ENCODE results near the gene EXOC4.
"Not testable (repeated sequence)": the region's sequence is repeated elsewhere in the genome, so short reads cannot be mapped to it uniquely, and the experiment has no call there.

The EXOC4 gene

DNA sequence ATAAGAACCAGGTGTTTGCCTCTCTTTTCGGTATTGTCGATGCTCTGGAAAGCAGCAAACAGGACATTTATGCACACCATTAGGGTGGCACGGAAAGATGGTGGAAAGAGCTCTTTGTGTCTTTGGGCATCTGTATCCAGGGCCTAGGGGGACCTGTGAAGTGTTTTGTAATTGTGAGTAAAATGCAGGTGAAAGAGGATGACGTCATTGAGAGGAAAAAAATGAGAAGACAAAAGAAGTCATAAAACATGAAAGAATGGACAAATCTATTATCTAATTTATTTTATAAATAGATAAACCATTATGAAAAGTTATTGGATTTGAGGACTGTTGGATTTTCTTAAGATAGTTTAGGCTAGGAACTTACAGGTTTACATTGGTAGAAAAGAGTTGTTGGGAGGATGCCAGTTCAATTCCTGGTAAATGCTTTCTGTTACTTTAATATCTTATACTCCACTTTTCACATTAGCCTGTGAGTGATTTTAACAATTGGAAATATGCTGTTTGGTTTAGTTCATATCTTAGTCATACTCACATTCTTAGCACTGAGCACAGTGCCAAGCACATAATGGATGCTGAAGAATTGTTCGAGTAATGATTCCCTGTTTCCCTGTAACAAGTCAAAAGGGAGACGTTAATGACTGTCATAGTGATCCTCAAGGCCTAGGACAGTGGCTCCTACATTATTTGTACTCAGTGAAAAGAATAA, 62.6 kb downstream of the EXOC4 start:
- DNase-seq (ENCODE audit: low spot score): no peak

DNA sequence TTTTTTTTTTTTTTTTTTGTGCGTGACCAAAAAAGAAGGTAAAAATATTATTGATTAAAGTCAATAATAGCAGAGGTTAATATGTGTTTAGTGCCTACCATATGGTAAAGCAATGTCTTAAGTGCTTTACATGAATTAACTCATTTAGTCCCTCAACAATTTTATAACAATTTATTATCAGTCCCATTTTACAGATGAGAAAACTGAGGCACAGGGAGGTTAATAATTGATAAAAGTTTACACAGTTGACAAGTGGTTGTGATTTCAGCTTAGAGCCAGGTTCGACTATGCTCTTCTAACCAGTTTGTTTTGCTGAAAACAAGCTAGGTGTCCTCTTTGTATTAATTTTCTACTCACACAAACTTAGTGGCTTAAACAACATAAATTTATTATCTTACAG, 67.0 kb downstream of the EXOC4 start:
- DNase-seq (ENCODE audit: low spot score): no peak

DNA sequence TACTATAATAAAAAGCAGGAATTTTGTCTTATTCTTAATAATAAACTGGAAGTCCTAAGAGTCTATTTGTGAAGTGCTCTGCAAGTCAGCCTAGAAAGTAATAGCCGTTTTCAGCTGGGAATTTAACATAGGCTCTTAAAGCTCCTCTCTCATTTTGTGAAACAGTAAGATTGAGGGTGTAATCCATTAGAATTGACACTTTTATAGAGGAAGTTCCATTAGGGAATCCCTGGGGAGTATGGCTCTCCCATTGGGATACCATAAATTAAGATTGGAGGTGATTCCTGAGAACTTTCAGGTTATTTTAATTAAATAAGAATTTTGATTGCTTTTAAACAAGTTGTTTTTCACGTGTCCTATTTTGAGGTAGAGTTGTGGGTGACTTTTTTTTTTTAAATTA, 68.0 kb downstream of the EXOC4 start:
- no peak for DNase-seq (ENCODE audit: low spot score)

DNA sequence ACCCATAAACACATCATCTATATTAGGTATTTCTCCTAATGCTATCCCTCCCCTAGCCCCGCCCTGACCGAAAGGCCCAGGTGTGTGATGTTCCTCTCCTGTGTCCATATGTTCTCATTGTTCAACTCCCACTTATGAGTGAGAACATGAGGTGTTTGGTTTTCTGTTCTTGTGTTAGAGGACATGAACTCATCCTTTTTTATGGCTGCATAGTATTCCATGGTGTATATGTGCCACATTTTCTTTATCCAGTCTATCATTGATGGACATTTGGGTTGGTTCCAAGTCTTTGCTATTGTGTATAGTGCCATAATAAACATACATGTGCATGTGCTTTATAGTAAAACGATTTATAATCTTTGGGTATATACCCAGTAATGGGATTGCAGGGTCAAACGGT, 68.5 kb downstream of the EXOC4 start:
- DNase-seq (ENCODE audit: low spot score): not testable (repeated sequence)

DNA sequence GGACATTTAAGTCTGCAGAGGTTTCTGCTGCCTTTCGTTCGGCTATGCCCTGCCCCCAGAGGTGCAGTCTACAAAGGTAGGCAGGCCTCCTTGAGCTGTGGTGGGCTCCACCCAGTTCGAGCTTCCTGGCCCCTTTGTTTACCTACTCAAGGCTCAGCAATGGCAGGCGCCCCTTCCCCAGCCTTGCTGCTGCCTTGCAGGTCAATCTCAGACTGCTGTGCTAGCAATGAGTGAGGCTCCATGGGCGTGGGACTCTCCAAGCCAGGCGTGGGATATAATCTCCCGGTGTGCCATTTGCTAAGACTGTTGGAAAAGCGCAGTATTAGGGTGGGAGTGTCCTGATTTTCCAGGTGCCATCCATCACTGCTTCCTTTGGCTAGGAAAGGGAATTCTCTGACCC, 73.9 kb downstream of the EXOC4 start:
- not testable (repeated sequence) for DNase-seq (ENCODE audit: low spot score)

DNA sequence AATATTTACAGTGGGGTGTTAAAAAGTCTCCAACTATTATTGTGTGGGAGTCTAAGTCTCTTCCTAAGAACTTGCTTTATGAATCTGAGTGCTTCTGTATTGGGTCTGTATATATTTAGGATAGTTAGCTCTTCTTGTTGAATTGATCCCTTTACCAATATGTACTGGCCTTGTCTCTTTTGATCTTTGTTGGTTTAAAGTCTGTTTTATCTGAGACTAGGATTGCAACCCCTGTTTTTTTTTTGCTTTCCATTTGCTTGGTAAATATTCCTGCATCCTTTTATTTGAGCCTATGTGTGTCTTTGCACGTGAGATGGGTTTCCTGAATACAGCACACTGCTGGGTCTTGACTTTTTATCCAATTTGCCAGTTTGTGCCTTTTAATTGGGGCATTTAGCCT, 75.1 kb downstream of the EXOC4 start:
- not testable (repeated sequence) for DNase-seq (ENCODE audit: low spot score)

DNA sequence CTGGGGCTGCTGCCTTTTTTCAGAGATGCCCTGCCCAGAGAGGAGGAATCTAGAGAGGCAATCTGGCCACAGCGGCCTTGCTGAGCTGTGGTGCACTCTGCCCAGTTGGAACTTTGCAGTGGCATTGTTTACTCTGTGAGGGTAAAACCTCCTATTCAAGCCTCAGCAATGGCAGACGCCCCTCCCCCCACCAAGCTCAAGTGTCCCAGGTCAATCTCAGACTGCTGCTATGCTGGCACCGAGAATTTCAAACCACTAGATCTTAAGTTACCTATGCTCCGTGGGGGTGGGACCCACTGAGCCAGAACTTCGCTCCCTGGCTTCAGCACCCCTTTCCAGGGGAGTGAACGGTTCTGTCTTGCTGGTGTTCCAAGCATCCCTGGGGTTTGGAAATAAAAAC, 77.2 kb downstream of the EXOC4 start:
- no peak for DNase-seq (ENCODE audit: low spot score)

DNA sequence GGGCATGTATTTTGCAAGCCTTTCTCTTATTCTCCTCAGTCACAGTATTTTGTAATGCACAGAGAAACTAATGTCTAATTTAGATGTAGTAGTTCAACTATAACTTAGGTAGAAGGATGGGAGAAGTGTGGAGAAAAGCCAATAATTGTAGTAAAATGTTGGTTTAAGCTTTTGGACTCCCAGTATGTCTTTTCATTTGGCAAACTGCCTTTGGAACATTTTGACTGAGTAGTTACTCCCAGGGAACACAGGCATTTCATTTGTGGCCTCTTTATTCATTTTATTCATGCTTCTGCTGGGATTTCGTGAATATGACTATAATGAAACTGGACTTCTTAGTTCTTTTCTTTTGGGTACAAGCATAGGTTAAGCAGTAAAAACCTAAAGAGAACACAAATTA, 79.0 kb downstream of the EXOC4 start:
- peak; percentile 11 for DNase-seq (ENCODE audit: low spot score)

DNA sequence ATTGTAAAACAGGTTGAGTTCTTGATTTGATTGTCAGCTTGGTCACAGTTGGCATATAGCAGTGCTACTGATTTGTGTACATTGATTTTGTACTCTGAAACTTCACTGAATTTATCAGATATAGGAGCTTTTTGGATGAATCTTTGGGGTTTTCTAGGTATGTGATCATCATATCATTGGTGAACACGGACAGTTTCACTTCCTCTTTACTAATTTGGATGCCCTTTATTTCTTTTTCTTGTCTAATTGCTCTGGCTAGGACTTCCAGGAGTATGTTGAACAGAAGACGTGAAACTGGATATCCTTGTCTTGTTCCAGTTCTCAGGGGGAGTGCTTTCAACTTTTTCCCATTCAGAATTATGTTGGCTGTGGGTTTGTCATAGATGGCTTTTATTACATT, 86.9 kb downstream of the EXOC4 start:
- DNase-seq (ENCODE audit: low spot score): no peak

DNA sequence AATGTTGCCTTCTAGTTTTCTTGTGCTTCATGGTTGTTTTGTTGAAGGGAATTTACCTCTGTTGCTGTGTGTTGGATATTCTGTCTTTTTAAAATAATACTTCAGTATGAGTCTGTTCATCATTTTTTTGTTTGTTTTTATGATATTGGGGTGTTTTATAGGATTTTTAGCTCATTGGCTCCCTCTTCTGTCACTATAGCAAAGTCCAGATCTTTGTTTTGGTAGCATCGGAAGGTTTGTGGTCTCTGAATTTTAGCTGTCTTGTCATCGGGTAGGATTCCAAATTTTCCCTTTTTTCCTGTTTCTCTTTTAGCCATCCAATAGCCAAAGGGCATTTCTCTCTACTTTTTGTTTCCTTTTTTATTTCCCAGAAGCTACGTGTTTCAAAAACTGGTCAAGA, 91.4 kb downstream of the EXOC4 start:
- DNase-seq (ENCODE audit: low spot score): no peak

DNA sequence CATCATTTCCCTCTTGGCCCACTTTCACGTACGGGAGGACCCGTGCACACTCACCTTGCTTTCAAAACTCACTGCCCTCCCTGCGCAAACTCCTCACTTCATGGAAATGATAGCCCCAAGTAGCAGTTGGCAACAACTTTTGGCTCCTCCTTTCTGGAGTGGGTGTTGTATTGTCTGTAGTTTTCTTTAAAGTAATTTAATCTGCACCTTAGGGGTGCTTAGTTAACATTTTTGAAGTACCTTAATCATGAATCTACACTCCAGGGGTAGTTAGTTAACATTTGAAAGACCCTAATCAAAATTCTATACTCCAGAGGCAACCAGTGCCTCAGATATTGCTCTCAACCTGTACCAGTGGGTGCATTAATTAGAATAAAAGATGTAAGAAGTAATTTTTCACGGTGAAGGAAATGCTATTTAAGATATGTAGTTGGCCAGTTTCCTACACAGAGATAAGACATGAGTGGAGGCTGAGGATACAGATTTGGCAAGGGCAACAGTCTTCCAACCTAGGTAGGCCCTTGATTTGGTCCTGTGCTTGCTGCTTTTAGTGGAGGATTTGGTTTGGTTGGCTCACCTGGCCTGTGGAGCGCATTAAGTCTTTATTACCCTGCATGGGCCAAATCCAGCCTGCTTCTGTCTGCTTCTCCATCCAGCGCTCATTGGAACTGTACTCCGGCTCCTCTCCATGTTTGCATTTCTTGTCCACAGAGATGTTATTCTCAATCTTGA, 93.0 kb downstream of the EXOC4 start:
- no peak for DNase-seq (ENCODE audit: low spot score)

DNA sequence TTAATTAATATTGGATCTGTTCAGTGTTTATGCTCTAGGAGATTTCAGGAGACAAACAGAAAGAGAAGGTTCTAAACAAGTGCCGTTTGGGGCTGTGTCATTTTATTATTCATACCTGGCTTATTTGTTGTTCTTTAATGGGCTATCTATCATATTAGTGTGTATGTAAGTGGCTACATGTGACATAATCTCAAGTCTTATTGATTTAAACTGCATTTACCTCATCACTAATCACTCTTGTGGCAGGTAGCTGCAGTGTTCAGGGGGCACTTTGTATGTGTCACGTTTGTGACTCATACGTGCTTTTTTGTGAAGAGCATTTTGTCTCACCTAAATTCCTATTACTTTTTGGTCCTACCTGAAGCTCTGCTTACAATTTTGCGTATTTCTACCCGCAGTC, 95.4 kb downstream of the EXOC4 start:
- no peak for DNase-seq (ENCODE audit: low spot score)

DNA sequence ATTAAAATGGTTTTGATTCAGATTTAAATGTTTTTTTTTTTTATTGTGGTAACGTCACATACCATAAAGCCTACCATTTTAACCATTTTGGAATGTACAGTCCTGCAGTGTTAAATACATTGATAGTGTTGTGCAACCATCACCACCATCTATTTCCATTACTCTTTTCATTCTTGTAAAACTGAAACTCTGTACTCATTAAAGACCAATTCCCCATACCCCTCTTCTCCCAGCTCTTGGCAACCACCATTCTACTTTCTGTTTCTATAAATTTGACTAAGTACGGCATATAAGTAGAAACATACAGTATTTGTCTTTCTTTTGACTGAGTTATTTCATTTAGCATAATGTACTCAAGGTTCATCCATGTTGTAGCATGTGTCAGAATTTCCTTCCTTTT, 96.2 kb downstream of the EXOC4 start:
- no peak for DNase-seq (ENCODE audit: low spot score)

DNA sequence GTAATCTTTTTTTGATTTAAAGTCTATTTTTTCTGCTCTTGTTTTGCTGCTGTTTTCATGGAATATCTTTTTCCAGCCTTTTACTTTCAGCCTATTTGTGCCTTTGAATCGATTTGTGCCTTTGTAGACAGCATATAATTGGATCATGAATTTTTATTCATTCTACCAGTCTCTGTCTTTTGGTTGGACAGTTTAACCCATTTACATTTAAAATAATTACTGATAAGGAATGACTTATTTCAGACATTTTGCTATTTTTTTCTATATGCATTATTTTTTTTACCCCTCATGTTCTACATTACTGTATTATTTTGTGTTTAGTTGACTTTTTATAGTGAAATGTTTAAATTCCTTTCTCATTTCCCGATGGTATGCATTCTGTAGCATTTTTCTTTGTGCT, 99.6 kb downstream of the EXOC4 start:
- no peak for DNase-seq (ENCODE audit: low spot score)

DNA sequence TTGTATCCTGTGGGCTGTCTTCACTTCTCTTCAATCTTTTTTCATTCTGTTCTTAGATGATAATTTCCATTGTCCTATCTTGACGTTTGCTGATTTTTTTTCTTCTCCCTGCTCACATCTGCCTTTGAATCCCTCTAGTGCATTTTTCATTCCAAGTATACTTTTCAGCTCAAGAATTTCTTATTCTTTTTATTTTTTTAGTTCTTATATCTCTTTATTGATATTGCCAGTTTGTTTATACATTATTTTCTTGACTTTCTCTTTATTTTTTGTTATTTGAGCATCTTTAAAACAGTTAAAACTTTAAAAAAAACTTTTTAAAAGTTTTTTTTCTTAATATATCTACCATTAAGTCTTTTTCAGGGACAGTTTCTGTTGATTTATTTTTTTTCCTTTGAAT, 100.9 kb downstream of the EXOC4 start:
- no peak for DNase-seq (ENCODE audit: low spot score)

DNA sequence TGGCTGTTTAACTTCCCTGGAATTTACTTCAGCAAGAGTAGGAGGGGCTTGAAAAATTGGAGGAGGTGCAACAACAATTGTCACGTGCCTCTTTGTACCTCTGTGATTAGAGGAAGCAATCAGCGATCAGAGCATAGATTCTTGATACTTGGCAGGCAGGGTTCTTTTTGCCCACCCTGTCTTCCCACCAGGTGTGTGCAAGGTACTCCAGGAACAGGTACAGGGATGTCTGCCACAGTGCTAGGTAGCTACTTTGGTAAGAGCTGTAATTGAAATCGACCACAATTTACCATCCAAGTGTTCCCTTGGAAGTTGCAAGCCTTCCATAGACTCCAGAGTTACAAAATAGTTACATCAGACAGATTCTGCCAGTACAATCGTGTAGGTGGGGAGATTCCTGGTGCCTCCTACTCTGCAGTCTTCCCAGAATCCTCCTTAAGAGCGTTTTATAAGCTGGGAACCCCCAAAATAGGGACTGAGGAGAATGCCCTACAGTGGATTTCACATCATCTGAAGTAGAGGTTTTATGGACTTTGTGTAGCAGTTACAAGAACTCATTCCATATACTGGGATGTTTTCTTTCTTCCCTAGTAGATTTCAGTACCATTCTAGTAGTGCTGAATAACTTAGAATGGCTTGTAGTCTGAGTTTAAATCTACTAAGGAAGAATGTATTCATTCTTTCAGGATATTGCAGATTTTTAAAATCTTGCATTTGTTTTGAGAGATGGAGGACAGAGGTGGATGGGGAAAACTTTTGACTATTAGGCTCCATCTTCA, 101.9 kb downstream of the EXOC4 start:
- no peak for DNase-seq (ENCODE audit: low spot score)

DNA sequence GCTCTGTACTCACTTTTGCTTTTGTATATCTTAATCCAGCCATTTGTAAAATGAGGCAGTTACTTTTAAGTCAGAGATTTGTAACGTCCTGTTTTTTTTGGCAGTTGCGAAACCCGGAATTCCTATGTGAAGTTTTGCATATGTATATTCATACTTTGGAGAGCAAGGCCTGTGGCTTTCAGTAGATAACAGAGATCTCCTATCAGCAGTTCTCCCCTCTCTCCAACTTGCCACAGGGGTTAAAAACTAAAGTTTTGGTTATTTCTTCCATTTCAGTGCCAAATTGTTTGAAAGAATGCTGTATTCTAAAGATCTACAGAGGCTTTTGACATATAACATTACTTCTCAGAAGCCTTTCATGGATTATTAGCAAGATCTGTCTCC, 102.4 kb downstream of the EXOC4 start:
- DNase-seq (ENCODE audit: low spot score): no peak

DNA sequence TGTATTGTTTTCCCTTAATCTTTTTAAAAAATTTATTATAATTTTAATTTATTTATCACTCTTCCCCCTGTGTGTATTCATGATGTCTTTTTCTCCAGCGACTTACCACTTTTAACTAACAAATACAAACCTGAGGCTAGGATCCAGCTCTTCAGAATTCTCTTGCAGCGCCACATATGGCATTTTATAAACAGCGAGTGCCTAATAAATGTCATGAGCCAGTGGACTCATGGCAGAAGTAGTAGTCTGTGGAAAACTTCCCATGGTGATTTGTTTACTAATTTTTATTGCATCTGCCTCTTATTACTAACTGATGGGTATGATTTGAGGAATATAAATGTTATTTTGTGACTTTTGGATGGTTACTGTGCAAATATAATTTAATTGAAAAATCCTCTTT, 102.9 kb downstream of the EXOC4 start:
- DNase-seq (ENCODE audit: low spot score): no peak

DNA sequence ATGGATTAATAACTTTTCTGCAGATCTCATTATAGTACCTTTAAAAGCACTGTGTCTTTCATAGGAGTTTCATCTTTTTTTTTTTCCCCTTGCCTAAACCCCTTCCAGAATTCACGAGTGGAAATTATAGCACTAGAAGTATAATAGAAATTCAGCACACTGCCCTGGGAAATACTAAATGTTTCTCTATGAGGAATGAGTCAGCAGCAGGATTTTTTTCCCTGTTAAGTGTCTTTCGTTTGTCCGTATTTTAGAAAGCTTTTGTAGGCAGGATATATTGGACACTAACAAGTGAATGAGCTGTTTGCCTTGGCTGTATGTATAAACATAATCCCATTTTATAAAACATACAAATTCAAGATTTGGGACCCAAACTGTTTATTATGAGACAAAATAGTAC, 105.8 kb downstream of the EXOC4 start:
- DNase-seq (ENCODE audit: low spot score): no peak

DNA sequence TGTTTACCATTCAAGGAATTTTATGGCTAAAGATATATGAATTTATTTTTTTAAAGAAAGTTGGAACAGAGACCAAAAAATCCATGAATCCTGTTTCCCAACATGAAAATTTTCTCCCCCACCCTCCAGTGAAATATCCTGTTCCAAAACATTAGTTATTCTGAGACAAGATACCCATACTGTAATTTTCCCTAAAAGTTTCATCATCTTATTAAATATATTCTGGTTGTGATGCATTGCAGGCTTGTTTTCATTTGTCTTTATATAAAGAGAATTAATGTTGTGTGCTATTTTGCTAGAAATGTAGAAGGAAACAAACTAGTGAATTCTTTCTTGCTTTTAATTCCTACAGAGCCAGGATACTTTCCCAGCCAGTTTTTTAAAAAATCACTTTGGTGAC, 106.6 kb downstream of the EXOC4 start:
- no peak for DNase-seq (ENCODE audit: low spot score)

DNA sequence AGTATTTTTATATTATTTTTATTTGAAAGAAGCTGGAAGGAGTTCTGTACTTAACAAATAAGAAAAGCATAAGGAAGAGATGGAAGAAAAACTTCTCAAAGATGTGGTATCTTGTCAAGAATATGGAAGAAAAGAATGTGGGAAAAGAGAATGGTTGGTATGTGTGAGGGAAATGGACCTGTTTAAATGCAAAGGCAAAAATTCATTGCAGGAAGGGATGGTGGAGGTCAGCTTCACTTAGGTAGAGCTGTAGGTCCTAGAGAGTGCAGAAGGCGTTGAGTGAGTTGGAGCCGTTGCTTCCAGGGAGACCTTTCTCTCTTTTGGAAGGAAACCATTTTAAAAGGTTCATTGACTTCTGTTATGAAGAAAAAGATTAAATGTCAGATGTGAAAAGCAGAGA, 107.3 kb downstream of the EXOC4 start:
- DNase-seq (ENCODE audit: low spot score): no peak

DNA sequence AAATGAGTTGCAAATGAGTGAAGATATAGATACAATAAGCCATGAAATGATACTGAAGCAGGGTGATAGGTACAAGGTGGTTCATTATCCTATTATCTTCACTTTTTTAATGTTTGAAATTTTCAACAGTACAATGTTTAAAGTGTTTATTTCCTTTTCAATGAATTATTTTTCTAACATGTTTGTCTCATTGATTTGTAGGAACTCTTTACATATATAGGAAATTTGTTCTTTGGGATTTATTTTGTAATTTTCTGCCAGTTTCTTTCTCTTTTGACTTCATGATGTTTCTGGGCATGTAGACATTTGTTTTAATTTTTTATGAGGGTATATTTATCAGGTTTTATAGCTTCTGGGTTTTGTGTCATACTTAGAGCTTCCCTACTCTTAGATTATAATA, 108.9 kb downstream of the EXOC4 start:
- no peak for DNase-seq (ENCODE audit: low spot score)

Data from pons (tissue), 1 donor.